Hematopoietic multipotent progenitor cell treated with erythropoietin and hydrocortisone succinate and interleukin-3 and kit ligand, for 17 days (in vitro differentiated cells): ENCODE results near the gene TMEM267.
"Not testable (repeated sequence)": the region's sequence is repeated elsewhere in the genome, so short reads cannot be mapped to it uniquely, and the experiment has no call there.

Source experiments
- DNase-seq: peaks from one replicate; pipeline ENCODE4 v3.0.0-alpha.2; 2015; ENCODE audit warnings: low spot score

TMEM267 gene

GRCh38 chr5:43456556-43456955 is 27.1 kb downstream of the TMEM267 start:
- DNase-seq, result no peak

GRCh38 chr5:43441575-43441974 is 42.1 kb downstream of the TMEM267 start:
- DNase-seq, result not testable (repeated sequence)

- DNase-seq, result no peak
These were observed 46.5 kb downstream of the TMEM267 start for GRCh38 chr5:43437062-43437660.

GRCh38 chr5:43433382-43433781 is 50.3 kb downstream of the TMEM267 start:
- DNase-seq, result no peak

- no peak for DNase-seq
These were observed 50.9 kb downstream of the TMEM267 start for GRCh38 chr5:43432486-43433375.

GRCh38 chr5:43429706-43430105 is 54.0 kb downstream of the TMEM267 start:
- no peak for DNase-seq

- no peak for DNase-seq
These were observed 54.6 kb downstream of the TMEM267 start for GRCh38 chr5:43429016-43429415.

GRCh38 chr5:43427306-43427705 is 56.4 kb downstream of the TMEM267 start:
- no peak for DNase-seq

- no peak for DNase-seq
These were observed 57.7 kb downstream of the TMEM267 start for GRCh38 chr5:43425983-43426382.

GRCh38 chr5:43423086-43423485 is 60.6 kb downstream of the TMEM267 start:
- not testable (repeated sequence) for DNase-seq

- DNase-seq, result no peak
These were observed 61.5 kb downstream of the TMEM267 start for GRCh38 chr5:43422143-43422542.

GRCh38 chr5:43421450-43422133 is 62.1 kb downstream of the TMEM267 start:
- DNase-seq, result no peak

- DNase-seq, result no peak
These were observed 63.4 kb downstream of the TMEM267 start for GRCh38 chr5:43420241-43420640.

GRCh38 chr5:43418561-43418960 is 65.1 kb downstream of the TMEM267 start:
- DNase-seq, result no peak

GRCh38 chr5:43416803-43417394 is 66.8 kb downstream of the TMEM267 start:
- DNase-seq, result no peak

GRCh38 chr5:43415935-43416802 is 67.5 kb downstream of the TMEM267 start:
- no peak for DNase-seq

GRCh38 chr5:43413966-43414365 is 69.7 kb downstream of the TMEM267 start:
- DNase-seq, result no peak

- DNase-seq, result no peak
These were observed 71.0 kb downstream of the TMEM267 start for GRCh38 chr5:43412644-43413043.

- no peak for DNase-seq
These were observed 71.5 kb downstream of the TMEM267 start, which contains the start of gene CCL28 for GRCh38 chr5:43412156-43412555. Gene CCL28, minus strand, starts transcription at chr5:43412391. Its CDS starts 75 bp downstream, at chr5:43412316.

- no peak for DNase-seq
These were observed 72.2 kb downstream of the TMEM267 start for GRCh38 chr5:43411495-43411894.

- no peak for DNase-seq
These were observed 73.3 kb downstream of the TMEM267 start for GRCh38 chr5:43410414-43410813.
